GM12878 (cell line): ENCODE results near the gene CALY. TPM values are rescaled to one million over a fixed set of nuclear protein-coding genes. Genes with fewer than 3 reads are reported as not detected.

ENCODE experiments used
- BMI1 ChIP-seq: fragments of 450-650 bp; IDR thresholded peaks from 2 replicates; pipeline ENCODE4 v1.6.1; 2016; ENCODE audit warnings: mild to moderate bottlenecking, moderate library complexity, borderline replicate concordance
- BRCA1 ChIP-seq: IDR thresholded peaks from 2 replicates; pipeline ENCODE4 v1.6.1; 2011; ENCODE audit warnings: low read depth, low read length, improper control_type of control experiment
- E2F8 ChIP-seq: fragments of 450-650 bp; IDR thresholded peaks from 2 replicates; pipeline ENCODE4 v1.6.1; 2018; ENCODE audit warnings: mild to moderate bottlenecking, low read depth, moderate library complexity; ENCODE audit not compliant: partially characterized antibody
- ESRRA ChIP-seq: IDR thresholded peaks from 2 replicates; pipeline ENCODE4 v1.6.1; 2012; ENCODE audit warnings: mild to moderate bottlenecking, low read length, improper control_type of control experiment
- EZH2 ChIP-seq: IDR thresholded peaks from 2 replicates; pipeline ENCODE4 v1.6.1; 2012; ENCODE audit warnings: low read depth, mild to moderate bottlenecking, control low read depth, inconsistent platforms, low read length, borderline replicate concordance; ENCODE audit not compliant: control insufficient read depth
- HCFC1 ChIP-seq: fragments of 150-350 bp; IDR thresholded peaks from 2 replicates; pipeline ENCODE4 v1.6.1; 2014; ENCODE audit warnings: low read length
- IRF4 ChIP-seq: IDR thresholded peaks from 2 replicates; pipeline ENCODE4 v1.6.1; 2011; ENCODE audit warnings: low read depth, low read length
- KLF5 ChIP-seq: fragments of 450-650 bp; IDR thresholded peaks from 2 replicates; pipeline ENCODE4 v1.6.1; 2014; ENCODE audit warnings: mild to moderate bottlenecking; ENCODE audit not compliant: partially characterized antibody
- POU2F2 ChIP-seq: IDR thresholded peaks from 3 replicates; pipeline ENCODE4 v1.6.1; 2011; ENCODE audit warnings: low read depth, mild to moderate bottlenecking, low read length, borderline replicate concordance
- RELA ChIP-seq: fragments of 450-650 bp; IDR thresholded peaks from 2 replicates; pipeline ENCODE4 v1.8.0; 2014; ENCODE audit warnings: borderline replicate concordance; ENCODE audit not compliant: partially characterized antibody
- USF2 ChIP-seq: IDR thresholded peaks from 2 replicates; pipeline ENCODE4 v1.6.1; 2011; ENCODE audit warnings: low read depth, low read length, improper control_type of control experiment, borderline replicate concordance
- polyA plus RNA-seq, 11 experiments: library from polyadenylated mRNA; depleted of rRNA in 4 of 11; unstranded in 6 of 11; stranded (reverse) in 5 of 11; fragments of >200 nt; fragmentation: Nextera tagmentation in 4 of 11; fragmentation: Illumina TruSeq in 1 of 11; extraction: Ambion mirVana in 4 of 11; extraction: Trizol in 1 of 11; gene quantifications; 1 replicate in 1 of 11; 2 replicates in 10 of 11; pipeline versions ENCODE4 v1.2.1 to v1.2.3, GENCODE V29; 2011 to 2016; ENCODE audit warnings: inconsistent platforms in 2 of 11, missing spikeins in 2 of 11, low read depth in 1 of 11
- total RNA-seq, 4 experiments: library from RNA; depleted of rRNA in 3 of 4; stranded (reverse); fragments of >200 nt in 3 of 4; fragmentation: Illumina TruSeq in 1 of 4; extraction: Trizol in 1 of 4; gene quantifications; 2 replicates each; pipeline versions ENCODE4 v1.2.1 to v1.2.3, GENCODE V29; 2013 to 2021
- TF ChIP-seq, protein P1 (sequence below): IDR thresholded peaks from 2 replicates; pipeline ENCODE4 v1.6.1; 2011; ENCODE audit warnings: borderline replicate concordance, low read depth, mild to moderate bottlenecking, moderate library complexity, mixed read lengths, low read length; ENCODE audit not compliant: insufficient read depth; ENCODE audit errors: extremely low read length
- TF ChIP-seq, protein P2 (sequence below): fragments of 450-650 bp; IDR thresholded peaks from 2 replicates; pipeline ENCODE4 v1.6.1; 2017; ENCODE audit warnings: borderline replicate concordance
- TF ChIP-seq, protein P3 (sequence below): fragments of 450-650 bp; IDR thresholded peaks from 2 replicates; pipeline ENCODE4 v1.6.1; 2017; ENCODE audit warnings: mild to moderate bottlenecking, moderate library complexity
- TF ChIP-seq, protein P4 (sequence below): IDR thresholded peaks from 2 replicates; pipeline ENCODE4 v1.6.1; 2012; ENCODE audit warnings: low read depth, low read length, improper control_type of control experiment

Gene CALY
- total and polyA plus RNA-seq, 10 of the 15 experiments (the other 5 are each of a cell fraction or from before 2014, with no cell fraction given) = 0.07 TPM; not detected in 9

- no peak for TF ChIP-seq IRF4
- TF ChIP-seq POU2F2 = peak; percentile 32; the same call in 1 of the 3 replicates
- TF ChIP-seq, protein P1, sequence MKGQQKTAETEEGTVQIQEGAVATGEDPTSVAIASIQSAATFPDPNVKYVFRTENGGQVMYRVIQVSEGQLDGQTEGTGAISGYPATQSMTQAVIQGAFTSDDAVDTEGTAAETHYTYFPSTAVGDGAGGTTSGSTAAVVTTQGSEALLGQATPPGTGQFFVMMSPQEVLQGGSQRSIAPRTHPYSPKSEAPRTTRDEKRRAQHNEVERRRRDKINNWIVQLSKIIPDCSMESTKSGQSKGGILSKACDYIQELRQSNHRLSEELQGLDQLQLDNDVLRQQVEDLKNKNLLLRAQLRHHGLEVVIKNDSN = no peak
- TF ChIP-seq BRCA1 = peak; percentile 95
- TF ChIP-seq BMI1 = no peak
- no peak for TF ChIP-seq ESRRA
- no peak for TF ChIP-seq RELA
- TF ChIP-seq E2F8 = no peak
- TF ChIP-seq, protein P2, sequence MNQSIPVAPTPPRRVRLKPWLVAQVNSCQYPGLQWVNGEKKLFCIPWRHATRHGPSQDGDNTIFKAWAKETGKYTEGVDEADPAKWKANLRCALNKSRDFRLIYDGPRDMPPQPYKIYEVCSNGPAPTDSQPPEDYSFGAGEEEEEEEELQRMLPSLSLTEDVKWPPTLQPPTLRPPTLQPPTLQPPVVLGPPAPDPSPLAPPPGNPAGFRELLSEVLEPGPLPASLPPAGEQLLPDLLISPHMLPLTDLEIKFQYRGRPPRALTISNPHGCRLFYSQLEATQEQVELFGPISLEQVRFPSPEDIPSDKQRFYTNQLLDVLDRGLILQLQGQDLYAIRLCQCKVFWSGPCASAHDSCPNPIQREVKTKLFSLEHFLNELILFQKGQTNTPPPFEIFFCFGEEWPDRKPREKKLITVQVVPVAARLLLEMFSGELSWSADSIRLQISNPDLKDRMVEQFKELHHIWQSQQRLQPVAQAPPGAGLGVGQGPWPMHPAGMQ = peak; percentile 70
- no peak for TF ChIP-seq EZH2
- TF ChIP-seq, protein P3, sequence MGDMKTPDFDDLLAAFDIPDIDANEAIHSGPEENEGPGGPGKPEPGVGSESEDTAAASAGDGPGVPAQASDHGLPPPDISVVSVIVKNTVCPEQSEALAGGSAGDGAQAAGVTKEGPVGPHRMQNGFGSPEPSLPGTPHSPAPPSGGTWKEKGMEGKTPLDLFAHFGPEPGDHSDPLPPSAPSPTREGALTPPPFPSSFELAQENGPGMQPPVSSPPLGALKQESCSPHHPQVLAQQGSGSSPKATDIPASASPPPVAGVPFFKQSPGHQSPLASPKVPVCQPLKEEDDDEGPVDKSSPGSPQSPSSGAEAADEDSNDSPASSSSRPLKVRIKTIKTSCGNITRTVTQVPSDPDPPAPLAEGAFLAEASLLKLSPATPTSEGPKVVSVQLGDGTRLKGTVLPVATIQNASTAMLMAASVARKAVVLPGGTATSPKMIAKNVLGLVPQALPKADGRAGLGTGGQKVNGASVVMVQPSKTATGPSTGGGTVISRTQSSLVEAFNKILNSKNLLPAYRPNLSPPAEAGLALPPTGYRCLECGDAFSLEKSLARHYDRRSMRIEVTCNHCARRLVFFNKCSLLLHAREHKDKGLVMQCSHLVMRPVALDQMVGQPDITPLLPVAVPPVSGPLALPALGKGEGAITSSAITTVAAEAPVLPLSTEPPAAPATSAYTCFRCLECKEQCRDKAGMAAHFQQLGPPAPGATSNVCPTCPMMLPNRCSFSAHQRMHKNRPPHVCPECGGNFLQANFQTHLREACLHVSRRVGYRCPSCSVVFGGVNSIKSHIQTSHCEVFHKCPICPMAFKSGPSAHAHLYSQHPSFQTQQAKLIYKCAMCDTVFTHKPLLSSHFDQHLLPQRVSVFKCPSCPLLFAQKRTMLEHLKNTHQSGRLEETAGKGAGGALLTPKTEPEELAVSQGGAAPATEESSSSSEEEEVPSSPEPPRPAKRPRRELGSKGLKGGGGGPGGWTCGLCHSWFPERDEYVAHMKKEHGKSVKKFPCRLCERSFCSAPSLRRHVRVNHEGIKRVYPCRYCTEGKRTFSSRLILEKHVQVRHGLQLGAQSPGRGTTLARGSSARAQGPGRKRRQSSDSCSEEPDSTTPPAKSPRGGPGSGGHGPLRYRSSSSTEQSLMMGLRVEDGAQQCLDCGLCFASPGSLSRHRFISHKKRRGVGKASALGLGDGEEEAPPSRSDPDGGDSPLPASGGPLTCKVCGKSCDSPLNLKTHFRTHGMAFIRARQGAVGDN = peak; percentile 43; the same call in 1 of the 2 replicates
- peak; percentile 47 for TF ChIP-seq HCFC1
- TF ChIP-seq, protein P4, sequence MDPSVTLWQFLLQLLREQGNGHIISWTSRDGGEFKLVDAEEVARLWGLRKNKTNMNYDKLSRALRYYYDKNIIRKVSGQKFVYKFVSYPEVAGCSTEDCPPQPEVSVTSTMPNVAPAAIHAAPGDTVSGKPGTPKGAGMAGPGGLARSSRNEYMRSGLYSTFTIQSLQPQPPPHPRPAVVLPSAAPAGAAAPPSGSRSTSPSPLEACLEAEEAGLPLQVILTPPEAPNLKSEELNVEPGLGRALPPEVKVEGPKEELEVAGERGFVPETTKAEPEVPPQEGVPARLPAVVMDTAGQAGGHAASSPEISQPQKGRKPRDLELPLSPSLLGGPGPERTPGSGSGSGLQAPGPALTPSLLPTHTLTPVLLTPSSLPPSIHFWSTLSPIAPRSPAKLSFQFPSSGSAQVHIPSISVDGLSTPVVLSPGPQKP = no peak
- no peak for TF ChIP-seq KLF5
- TF ChIP-seq USF2 = no peak
Observed at GRCh38 chr10:133373174-133374090, 36.7 kb upstream of the CALY start, which contains the start of gene ECHS1 (continued).
